HG03159 (cell line): ENCODE measurements around the gene NNAT.
"Not testable (repeated sequence)": the region's sequence is repeated elsewhere in the genome, so short reads cannot be mapped to it uniquely, and the experiment has no call there.

Experiments
- ATAC-seq: cut with Tn5 transposase; IDR thresholded peaks from one replicate; pipeline ENCODE4 v1.9.1; 2021; ENCODE audit warnings: mild to moderate bottlenecking, moderate library complexity; ENCODE audit not compliant: unreplicated experiment

Gene NNAT, protein sequence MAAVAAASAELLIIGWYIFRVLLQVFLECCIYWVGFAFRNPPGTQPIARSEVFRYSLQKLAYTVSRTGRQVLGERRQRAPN

DNA sequence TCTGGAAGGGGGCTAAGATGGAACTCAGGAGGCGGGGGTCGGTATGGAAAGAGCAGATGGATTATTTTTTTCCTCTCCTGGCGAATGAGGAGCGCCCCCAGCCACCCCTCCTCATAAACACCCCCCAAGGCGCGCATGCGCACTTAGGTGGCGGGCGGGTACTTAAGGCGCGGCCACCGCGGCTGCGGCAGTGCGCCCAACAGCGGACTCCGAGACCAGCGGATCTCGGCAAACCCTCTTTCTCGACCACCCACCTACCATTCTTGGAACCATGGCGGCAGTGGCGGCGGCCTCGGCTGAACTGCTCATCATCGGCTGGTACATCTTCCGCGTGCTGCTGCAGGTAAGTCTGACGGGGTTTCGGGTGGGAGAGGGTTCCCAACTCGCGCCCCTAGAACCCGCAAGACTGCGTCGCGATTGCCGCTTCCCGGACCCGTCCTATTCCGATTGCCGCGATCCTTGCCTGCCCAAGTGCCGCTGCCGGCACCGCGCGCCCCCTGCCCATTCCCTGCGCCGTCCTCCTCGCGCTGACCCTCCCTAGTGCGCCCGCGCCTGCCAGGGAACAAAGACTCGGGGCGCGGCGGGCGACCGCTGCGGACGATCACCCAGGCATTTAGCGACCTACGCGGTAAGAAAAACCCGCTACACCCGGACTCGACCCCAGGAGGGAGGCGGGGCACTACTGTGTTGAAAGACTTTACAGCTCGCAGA, at the start of gene NNAT:
Gene NNAT, plus strand, starts transcription at position 190 of the 711 bp plus-strand sequence. Its CDS starts 82 bp downstream, at position 272.
- no peak for ATAC-seq

DNA sequence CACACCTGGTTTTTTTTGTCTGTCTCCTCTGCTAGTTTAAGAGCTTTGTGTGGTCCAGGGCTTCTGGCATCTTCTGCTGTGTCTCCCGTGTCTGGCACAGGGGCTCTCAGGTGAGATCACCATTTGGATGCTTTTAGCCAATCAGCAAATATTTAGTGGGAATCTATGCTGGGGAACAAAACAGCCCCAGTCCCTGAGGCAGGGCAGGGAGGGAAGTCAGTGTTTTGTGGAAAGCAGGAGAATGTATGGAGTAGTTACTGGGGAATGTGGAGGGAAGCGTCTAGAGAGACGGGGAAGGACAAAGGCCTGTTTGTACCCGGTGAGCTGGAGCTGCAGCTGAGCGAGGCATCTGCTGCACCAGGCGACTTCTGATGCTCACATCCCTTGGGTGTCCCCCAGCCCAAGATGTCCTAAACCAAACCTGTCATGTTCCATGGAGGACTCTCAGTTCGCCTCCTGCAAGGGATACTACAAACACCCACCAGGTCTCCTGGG, 49.3 kb upstream of the NNAT start:
- no peak for ATAC-seq

DNA sequence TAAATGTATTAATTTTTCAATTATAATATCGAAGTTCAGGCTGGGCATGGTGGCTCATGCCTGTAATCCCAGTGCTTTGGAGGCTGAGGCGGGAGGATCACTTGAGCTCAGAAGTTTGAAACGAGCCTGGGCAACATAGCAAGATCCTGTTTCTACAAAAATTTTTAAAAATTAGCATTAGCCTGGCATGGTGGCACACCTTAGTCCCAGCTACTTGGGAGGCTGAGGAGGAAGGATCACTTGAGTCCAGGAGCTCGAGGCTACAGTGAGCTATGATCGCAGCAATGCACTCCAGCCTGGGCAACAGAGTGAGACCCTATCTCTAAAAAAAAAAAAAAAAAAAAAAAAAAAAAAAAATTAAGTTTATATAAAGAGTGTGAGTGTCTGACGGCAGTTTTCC, 48.6 kb upstream of the NNAT start:
- ATAC-seq, result not testable (repeated sequence)

DNA sequence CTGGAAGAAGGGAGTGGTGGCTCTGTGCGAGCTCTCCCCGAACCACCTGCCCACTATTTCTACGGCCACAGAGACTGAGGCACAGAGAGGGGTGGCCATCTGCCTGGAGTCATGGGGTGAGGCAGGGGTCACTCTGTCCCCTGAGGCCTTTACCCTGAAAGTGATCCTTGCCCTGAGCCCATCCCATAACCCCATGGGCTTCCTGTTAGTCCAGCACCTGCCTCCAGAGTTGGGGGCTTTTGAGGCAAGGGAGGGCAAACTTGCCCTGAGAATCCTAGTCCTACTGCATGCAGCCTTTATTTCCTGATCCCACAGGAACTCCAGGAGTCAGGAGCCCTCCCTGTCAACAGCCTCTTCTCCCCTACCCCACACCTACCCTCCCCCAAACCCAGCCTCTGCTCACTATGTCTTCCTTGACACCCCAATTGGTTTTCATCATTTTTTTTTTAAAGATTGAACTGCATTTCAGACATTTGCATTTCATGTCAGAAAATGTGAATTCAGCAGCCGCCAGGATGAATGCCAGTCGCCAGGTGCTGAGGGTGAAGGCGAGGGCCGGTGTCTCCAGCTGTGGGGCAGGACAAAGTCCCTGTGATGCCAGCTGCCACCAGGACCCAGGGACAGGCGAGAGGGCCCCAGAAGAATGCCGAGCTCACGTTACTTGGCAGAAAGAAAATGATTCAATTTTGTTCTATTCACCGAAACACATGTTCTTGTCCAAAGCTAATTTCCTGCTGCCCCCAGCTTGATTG, 47.6 kb upstream of the NNAT start:
- no peak for ATAC-seq

DNA sequence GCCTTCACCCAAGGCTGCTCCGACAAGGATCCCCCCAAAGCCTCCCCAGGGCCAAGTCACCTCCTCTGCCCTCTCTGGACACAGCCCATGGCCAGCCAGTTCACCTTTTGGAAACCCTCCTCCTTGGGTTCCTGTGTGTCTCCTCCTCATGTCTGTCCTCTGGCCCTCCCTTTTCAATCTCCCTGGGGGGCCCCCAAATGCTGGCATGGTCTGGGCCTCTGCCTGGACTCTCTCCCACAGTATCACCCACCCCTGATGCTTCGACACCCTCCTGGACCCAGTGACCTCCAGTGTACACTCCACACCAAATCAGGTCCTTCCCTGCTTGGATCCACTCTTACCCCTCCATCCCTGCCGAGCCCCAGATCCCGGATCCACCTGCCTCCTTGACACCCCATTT, 46.7 kb upstream of the NNAT start:
- no peak for ATAC-seq

DNA sequence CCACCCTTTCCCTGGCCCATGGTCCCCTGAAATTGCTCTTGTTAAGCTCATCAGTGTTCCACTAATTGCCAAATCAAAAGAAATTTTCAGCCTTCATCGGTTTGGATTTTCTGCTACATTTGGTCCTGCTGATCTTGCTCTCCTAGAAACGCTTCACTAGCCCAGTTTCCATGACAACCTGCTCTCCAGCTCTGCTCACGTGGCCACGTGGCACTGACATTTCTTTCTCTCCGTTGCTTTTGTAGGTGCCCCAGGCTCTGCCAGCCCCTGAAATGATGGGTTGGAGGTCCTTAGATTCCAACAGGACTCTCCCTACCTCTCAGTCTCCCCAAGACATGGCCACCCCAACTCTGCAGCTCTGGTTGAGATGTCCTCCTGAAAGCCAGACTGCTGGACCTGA, 45.8 kb upstream of the NNAT start:
- no peak for ATAC-seq

DNA sequence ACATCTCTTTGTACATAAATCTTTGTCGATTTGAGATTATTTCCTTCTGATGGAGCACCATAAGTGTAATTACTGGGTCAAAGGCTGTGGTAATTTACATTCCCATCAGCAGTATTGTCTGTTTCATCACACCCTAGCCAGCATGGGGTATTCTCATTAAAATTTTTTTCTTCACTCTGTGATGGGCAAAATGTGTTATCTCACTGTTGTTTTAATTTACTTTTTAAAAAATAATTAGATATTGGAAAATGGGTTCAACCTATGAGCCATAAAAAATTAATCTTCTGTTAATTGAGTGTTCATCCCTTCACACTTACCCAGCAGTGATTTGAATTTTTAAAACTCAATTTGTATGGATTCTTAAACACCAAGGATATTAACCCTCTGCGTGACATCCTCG, 44.0 kb upstream of the NNAT start:
- no peak for ATAC-seq

DNA sequence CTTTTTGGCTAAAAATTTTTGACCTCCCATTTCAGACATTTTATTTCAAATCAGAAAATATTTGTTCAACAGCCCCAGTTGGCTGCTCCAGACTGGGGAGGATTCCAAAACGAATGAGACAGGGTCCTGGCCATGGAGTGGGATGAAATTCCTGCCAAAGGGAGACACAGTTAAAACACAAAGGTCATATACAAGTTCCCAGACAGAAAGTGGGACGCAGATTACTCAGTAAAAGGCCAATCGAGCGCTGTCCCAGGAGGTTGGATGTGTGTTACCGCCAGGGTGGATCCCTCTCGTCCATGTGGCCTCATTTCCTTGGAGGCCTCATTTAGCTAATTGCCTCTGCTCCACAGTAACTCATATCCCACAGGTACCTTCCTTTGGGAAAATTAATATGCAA, 41.8 kb upstream of the NNAT start:
- no peak for ATAC-seq

DNA sequence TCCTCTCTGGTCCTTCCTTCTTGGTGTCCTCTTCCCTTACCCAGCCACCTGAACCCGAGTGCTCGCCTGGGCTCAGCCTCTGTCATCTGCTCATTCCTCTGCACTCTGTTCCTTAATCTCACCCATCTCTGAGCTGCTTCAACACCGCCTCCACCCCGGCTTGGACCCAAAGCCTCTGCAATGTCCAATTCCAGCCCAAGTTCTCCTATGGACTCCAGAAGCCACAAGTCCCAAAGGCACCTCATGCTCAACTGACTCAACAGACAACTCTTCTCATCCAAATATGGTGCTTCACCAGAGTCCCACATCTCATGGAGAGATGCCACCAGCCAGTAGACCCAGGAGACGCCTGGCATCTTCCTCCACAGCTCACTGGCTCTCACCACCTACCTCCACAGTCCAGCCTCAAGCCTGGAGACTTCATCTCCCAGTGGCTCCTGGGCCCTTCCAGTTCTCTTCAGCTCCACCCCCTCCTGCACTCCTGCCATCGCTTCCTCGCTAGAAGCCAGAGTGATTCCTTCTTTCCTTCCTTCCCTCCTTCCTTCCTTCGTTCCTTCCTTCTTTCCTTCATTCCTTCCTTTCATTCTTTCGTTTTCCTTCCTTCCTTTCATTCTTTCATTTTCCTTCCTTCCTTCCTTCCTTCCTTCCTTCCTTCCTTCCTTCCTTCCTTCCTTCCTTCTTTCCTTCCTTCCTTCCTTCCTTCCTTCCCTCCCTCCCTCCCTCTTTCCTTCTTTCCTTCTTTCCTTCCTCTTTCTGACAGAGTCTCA, 40.9 kb upstream of the NNAT start:
- ATAC-seq, result no peak

DNA sequence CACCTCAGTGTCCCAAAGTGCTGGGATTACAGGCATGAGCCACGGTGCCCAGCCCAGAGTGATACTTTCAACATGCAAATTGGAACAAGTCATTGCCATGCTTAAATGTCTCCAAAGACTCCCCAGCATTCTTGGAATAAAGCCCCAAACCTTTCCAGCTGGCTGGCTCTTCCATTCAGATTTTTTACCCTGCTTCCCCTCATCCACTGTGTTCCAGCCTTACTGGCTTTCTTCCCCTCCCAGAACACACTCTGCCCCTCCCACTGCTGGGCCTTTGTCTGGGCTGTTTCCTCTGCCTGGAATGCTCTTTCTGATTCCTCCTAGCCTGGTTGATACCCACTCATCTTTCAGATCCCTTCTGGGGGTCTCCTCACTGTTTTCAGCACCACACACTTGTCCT, 40.1 kb upstream of the NNAT start:
- no peak for ATAC-seq

DNA sequence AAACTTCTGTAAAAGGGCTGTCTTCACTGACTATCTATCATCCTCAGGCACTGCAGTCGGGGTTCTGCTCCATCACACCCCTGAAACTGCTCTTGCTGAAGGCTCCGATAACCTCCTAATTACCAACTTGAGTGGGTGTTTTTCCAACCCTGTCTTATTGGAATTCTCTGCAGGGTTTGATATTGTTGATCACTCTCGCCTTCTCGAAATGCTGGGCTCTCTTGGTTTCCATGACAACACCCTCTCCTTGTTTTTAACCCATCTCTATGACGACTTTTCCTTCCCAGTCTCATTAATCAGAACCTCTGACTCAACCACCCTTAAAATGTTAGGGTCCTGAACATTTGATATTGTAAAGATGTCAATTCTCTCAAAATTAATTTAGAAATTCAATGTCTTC, 39.4 kb upstream of the NNAT start:
- ATAC-seq, result no peak

DNA sequence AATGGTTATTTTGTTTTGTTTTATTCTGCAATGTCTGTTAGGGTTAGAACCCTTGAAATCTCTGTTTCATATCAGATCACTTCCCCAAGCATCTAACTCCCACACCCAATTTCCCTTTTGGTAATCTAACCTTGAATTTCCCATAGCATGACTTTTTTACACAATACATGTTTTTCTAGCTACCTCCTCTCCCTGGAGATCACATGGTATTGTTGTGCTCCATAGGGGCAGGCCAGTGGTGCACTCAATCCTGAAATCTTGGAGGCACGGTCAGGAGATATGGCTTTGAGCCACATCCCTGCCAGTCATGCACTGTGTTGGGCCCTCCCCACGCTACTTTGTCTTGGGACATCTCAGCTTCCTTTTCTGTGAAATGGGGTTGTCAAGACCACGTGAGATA, 36.7 kb upstream of the NNAT start:
- no peak for ATAC-seq

DNA sequence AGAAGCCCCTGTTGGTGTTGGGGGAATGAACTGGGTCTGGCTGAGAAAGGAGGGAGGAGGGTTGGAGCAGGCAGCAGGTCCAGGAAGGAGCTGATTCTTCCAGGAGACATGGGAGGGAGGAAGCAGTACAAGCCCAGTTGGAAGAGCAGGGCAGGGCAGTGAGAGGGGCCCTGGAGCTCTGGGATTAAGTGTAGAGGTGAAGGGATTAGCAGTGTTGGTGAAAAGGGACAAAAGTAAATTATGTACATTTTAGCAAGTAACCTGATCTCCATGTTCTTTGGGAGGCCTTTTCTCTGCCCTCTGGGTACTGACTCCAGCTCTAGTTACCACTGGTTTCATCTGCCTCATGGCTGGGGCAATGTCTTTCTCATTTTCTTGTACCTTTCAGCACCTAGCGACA, 34.8 kb upstream of the NNAT start:
- ATAC-seq, result not testable (repeated sequence)

DNA sequence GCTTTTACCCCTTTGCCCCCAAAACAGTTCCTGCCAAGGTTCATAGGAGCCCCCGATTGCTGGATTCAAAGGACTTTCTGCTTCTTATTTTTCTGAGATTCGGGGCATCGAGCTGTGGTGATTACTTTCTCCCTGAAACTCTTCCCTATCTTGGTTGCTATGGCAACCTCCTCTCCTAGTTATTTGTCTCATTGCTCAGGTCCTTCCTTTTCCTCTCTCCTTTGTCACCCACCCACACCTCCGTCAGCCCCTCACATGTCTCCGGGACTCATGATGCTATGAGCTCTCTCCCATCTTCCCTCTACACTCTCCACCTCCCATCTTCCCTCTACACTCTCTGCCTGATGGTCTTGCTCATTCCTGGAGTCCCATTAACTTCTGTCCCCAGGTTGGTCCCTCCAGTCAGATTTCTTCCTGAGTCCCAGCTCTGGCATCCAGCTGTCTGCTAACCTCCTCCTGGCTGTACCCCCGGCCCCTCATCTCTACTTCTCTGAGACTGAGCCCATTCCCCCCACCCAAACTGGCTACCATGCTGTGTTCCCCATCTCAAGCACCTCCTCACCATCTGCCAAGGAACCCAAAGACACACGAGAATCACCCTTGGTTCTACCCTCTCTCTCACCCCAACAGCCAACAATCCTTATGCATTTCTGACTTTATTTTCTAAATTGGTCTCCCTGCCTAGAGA, 30.2 kb upstream of the NNAT start:
- no peak for ATAC-seq

DNA sequence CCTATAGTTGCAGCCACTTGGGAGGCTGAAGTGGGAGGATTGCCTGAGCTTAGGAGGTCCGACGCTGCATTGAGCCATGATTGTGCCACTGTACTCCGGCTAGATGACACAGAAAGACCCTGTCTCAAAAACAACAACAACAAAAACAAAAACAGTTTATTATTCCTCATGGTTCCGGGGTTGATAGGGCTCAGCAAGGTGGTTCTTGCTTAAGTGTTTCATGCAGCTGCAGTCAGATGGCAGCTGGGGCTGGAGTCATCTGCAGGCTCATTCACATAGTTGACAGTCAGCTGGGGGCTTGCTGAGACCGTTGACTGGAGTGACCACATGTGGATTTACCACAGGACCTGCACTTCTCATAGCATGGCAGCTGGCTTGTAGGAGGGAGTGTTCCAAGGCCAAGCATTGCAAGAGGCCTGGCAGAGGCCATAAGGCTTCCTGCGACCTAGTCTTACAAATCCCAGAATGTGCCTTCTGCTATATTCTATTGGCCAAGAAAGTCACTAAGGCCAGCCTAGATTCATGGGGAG, 28.9 kb upstream of the NNAT start:
- ATAC-seq, result no peak

DNA sequence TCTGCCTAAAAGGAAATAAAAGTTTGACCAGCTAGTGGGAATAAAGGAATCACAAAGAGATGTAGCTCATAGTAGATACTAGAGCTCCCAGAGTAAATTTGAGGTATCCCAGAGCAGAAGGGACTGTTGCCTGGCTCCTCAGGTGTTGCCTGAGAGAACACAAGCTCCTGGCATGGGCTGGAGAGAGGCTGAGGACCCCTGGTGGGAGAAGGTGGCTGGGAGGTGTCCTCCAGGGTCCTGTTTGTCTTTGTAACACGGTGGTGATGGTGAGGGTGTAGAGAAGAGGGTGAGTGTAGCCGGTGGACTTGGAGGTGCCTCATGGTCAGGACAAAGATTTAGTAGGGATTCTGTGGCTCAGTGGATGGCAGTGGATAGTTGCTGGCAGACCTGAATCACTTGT, 28.1 kb upstream of the NNAT start:
- ATAC-seq, result no peak

DNA sequence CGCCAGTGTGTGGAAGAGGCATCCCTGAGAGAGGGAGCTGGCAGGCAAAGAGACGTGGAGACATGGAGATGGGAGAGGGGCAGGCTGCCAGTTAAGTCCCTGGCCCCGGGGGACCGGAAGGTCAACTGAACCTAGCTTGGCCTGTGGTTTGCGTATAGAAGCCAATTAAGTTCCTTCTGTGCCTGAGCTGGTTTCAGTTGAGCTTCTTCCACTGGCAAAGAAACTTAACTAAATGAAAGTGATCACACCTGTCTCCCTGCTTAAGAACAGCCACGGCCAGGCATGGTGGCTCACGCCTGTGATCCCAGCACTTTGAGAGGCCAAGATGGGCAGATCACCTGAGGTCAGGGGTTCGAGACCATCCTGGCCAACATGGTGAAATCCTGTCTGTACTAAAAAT, 26.7 kb upstream of the NNAT start:
- ATAC-seq, result no peak

DNA sequence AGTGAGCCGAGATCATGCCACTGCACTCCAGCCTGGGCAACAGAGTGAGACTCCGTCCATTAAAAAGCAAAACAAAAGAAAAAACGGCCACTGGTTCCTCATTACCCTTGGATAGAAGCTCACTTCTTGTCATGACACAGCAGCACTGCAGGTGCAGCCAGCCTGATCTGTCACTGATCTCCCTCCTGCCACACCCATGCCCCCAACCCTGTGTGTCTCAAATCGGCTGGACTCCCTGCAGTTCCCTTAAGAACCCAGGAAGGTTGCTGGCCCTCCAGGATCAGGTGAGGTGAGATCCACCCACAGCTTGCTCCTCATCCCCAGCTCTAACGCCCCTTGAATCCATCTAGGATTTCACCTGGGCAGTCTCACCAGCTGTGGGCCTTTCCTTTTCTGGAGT, 26.3 kb upstream of the NNAT start:
- ATAC-seq, result no peak

DNA sequence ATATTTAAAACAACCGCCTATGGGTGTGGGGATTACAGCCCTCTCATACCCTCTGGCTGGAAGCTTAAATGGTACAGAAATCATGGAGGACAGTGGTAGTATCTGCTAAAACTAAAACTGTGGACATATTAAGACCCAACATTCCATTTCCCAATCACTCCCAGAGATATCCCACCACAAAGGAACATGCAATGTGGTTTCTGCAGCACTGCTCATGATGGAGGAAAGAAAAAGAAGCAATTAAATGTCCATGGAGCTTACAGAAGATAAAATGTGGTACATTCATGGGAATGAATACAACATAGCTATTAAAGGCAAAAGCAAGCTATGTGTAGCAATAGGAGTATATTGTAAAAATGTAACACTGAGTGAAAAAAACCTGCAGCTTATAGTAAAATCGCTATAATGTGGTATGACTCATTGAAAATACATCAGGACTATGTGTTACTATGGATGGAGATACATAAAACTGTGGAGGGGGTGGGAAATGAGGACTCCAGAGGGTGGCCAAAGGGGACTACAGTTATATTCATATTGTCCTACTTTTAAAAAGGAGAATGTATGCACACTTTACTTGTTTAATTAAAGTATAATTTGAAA, 22.9 kb upstream of the NNAT start:
- no peak for ATAC-seq

DNA sequence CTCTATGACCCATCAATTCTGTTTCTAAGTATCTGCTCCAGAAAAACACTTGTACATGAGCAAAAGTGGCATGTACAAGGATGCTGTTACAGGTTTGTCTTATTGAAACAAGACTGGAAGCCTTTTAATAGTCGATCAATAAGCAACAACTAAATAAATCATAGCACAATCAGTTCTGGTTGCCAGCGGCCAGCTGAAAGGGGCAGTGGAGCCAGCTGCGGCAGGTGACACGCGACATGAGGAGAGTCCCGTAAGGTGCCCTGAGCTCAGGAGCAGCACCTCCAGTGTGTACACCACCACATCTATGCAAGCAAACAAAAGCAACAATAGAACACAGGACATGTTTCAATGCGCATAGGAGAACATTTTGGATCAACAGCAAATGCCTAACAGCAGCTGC, 20.7 kb upstream of the NNAT start:
- ATAC-seq, result no peak
